Loucy (cell line): ENCODE measurements around the gene PPHLN1.

Source experiments
- CTCF ChIP-seq: fragments of 200-600 bp; sonication (generic); conservative IDR thresholded peaks from 2 replicates; pipeline ENCODE4 v1.5.1; 2014; ENCODE audit warnings: mild to moderate bottlenecking, antibody characterized with exemption, low read length
- EZH2phosphoT487 ChIP-seq: fragments of 200-600 bp; IDR thresholded peaks from 2 replicates; pipeline ENCODE4 v1.6.1; 2018; ENCODE audit warnings: antibody characterized with exemption, mild to moderate bottlenecking, moderate library complexity, borderline replicate concordance

- TF ChIP-seq CTCF = no peak
- no peak for TF ChIP-seq EZH2phosphoT487
These were observed 44.1 kb upstream of the PPHLN1 start for GRCh38 chr12:42281844-42282243.
